IMR-90 (cell line): ENCODE data around the gene RGS9BP. TPM values are rescaled to one million over a fixed set of nuclear protein-coding genes. Genes with fewer than 3 reads are reported as not detected.

Source experiments
- ATAC-seq: fragments of 200-7000 bp; cut with Tn5 transposase; 2 replicates; pipeline ENCODE4 v1.9.1; 2020; ENCODE audit warnings: low read depth, mild to moderate bottlenecking, moderate library complexity
- BruUV-seq: library from RNA; stranded (reverse); fragments of 400-500 nt; replicated peaks from 2 replicates; lab custom pipeline; 2021; lab: Mats Ljungman, UMichigan
- CTCF ChIA-PET: fragments of 300-600 bp; formaldehyde crosslinking; extraction: SDS; loops from one replicate; lab custom pipeline; 2021; ENCODE audit warnings: antibody characterized with exemption; lab: Yijun Ruan, JAX
- POLR2A ChIA-PET: fragments of 300-600 bp; sonication (Branson Sonifier 250); formaldehyde crosslinking; loops from one replicate; lab custom pipeline; 2022; ENCODE audit warnings: antibody characterized with exemption; ENCODE audit not compliant: unreplicated experiment; lab: Charles Lee
- DNase-seq: peaks from one replicate; pipeline ENCODE4 v3.0.0; 2013
- H2AFZ ChIP-seq: replicated peaks from 2 replicates; pipeline ENCODE3; 2013; ENCODE audit warnings: low read length, mild to moderate bottlenecking; ENCODE audit not compliant: poor library complexity
- H2AK5ac ChIP-seq: 2 replicates; pipeline ENCODE4 v1.6.1; 2013; ENCODE audit warnings: low read depth, low read length, inconsistent platforms
- H2AK9ac ChIP-seq: replicated peaks from 2 replicates; pipeline ENCODE3; 2013; ENCODE audit warnings: mild to moderate bottlenecking, low read depth, low read length, moderate library complexity; ENCODE audit not compliant: poor library complexity
- H2BK120ac ChIP-seq: 2 replicates; pipeline ENCODE4 v1.6.1; 2013; ENCODE audit warnings: low read depth, low read length, inconsistent platforms
- H2BK15ac ChIP-seq: 3 replicates; pipeline ENCODE4 v1.6.1; 2013; ENCODE audit warnings: low read depth, low read length, inconsistent platforms
- H2BK20ac ChIP-seq: 2 replicates; pipeline ENCODE4 v1.6.1; 2013; ENCODE audit warnings: low read depth, mild to moderate bottlenecking, inconsistent platforms, low read length, moderate library complexity
- H2BK5ac ChIP-seq: 2 replicates; pipeline ENCODE4 v1.6.1; 2013; ENCODE audit warnings: mild to moderate bottlenecking, low read depth, low read length, inconsistent platforms; ENCODE audit not compliant: poor library complexity, severe bottlenecking
- H3K14ac ChIP-seq: replicated peaks from 2 replicates; pipeline ENCODE4 v1.6.1; 2013; ENCODE audit warnings: low read depth, low read length, inconsistent platforms
- H3K18ac ChIP-seq: 2 replicates; pipeline ENCODE4 v1.6.1; 2013; ENCODE audit warnings: low read depth, low read length, control low read depth
- H3K23ac ChIP-seq: 2 replicates; pipeline ENCODE4 v1.6.1; 2013; ENCODE audit warnings: low read depth, low read length, inconsistent platforms
- H3K27ac ChIP-seq: 2 replicates; pipeline ENCODE4 v1.5.1; 2013; ENCODE audit warnings: mild to moderate bottlenecking, control low read depth, low read length; ENCODE audit not compliant: insufficient read depth
- H3K27me3 ChIP-seq: 2 replicates; pipeline ENCODE4 v1.6.1; 2013; ENCODE audit warnings: low read length; ENCODE audit not compliant: control insufficient read depth, insufficient read depth
- H3K36me3 ChIP-seq: 2 replicates; pipeline ENCODE4 v1.6.1; 2013; ENCODE audit warnings: low read length, mixed read lengths; ENCODE audit not compliant: control insufficient read depth, insufficient read depth
- H3K4ac ChIP-seq: 2 replicates; pipeline ENCODE4 v1.6.1; 2013; ENCODE audit warnings: low read depth, low read length, inconsistent platforms
- H3K4me1 ChIP-seq: 2 replicates; pipeline ENCODE4 v1.6.1; 2013; ENCODE audit warnings: low read length, mixed read lengths; ENCODE audit not compliant: control insufficient read depth, insufficient read depth
- H3K4me2 ChIP-seq: 2 replicates; pipeline ENCODE4 v1.6.1; 2013; ENCODE audit warnings: low read depth, mild to moderate bottlenecking, control low read depth, low read length, moderate library complexity
- H3K4me3 ChIP-seq: 2 replicates; pipeline ENCODE4 v1.5.1; 2013; ENCODE audit warnings: low read depth, mild to moderate bottlenecking, control low read depth, low read length, moderate library complexity; ENCODE audit not compliant: insufficient read depth
- H3K56ac ChIP-seq: 2 replicates; pipeline ENCODE4 v1.6.1; 2013; ENCODE audit warnings: low read length, inconsistent platforms; ENCODE audit not compliant: insufficient read depth; ENCODE audit errors: extremely low read depth
- H3K79me1 ChIP-seq, 2 experiments: 2 replicates each; pipeline ENCODE4 v1.6.1; 2013; ENCODE audit warnings: low read length in 2 of 2, inconsistent platforms in 1 of 2, low read depth in 1 of 2
- H3K9ac ChIP-seq: 2 replicates; pipeline ENCODE4 v1.6.1; 2013; ENCODE audit warnings: low read depth, low read length, control low read depth
- H3K9me1 ChIP-seq: 2 replicates; pipeline ENCODE4 v1.6.1; 2013; ENCODE audit warnings: low read length, inconsistent platforms; ENCODE audit not compliant: insufficient read depth
- H3K9me3 ChIP-seq: 2 replicates; pipeline ENCODE4 v1.6.1; 2013; ENCODE audit warnings: low read length; ENCODE audit not compliant: control insufficient read depth, insufficient read depth
- H4K20me1 ChIP-seq: 2 replicates; pipeline ENCODE4 v1.6.1; 2013; ENCODE audit warnings: low read length, inconsistent platforms; ENCODE audit not compliant: insufficient read depth
- H4K5ac ChIP-seq: 2 replicates; pipeline ENCODE4 v1.6.1; 2013; ENCODE audit warnings: mild to moderate bottlenecking, low read depth, low read length, control low read depth
- H4K8ac ChIP-seq, 2 experiments: 2 replicates each; pipeline ENCODE4 v1.6.1; 2013; ENCODE audit warnings: low read depth in 2 of 2, low read length in 2 of 2, control low read depth in 1 of 2, inconsistent platforms in 1 of 2
- H4K91ac ChIP-seq: 2 replicates; pipeline ENCODE4 v1.6.1; 2013; ENCODE audit warnings: low read depth, low read length, inconsistent platforms; ENCODE audit not compliant: insufficient read depth
- BHLHE40 ChIP-seq: fragments of 150-350 bp; IDR thresholded peaks from 2 replicates; pipeline ENCODE4 v1.6.1; 2016; ENCODE audit warnings: mild to moderate bottlenecking, low read depth, low read length
- CHD1 ChIP-seq: IDR thresholded peaks from 2 replicates; pipeline ENCODE4 v1.6.1; 2012; ENCODE audit warnings: low read depth, low read length, improper control_type of control experiment
- FOS ChIP-seq: fragments of 150-350 bp; IDR thresholded peaks from 2 replicates; pipeline ENCODE4 v1.6.1; 2016; ENCODE audit warnings: low read depth, low read length
- MAZ ChIP-seq: IDR thresholded peaks from 2 replicates; pipeline ENCODE4 v1.6.1; 2012; ENCODE audit warnings: low read depth, mild to moderate bottlenecking, low read length, improper control_type of control experiment, moderate library complexity, borderline replicate concordance
- MXI1 ChIP-seq: IDR thresholded peaks from 2 replicates; pipeline ENCODE4 v1.6.1; 2012; ENCODE audit warnings: low read depth, mild to moderate bottlenecking, low read length, moderate library complexity, borderline replicate concordance
- POLR2A ChIP-seq: IDR thresholded peaks from 2 replicates; pipeline ENCODE4 v1.6.1; 2012; ENCODE audit warnings: mild to moderate bottlenecking, low read depth, low read length
- WGBS, 2 experiments: methylation state at CpG; one replicate each; pipeline versions ENCODE4 v1.1.5 to v1.1.7; 2013; ENCODE audit warnings: missing lambda C conversion rate in 2 of 2; ENCODE audit not compliant: insufficient read length in 1 of 2; ENCODE audit errors: extremely low coverage in 2 of 2; 5-methylcytosine and 5-hydroxymethylcytosine counted together
- dilution Hi-C: fragments of 300-500 bp; cut with HindIII; formaldehyde crosslinking; loops from one replicate; pipeline ENCODE4 v1.14.3; 2018; ENCODE audit warnings: low sequenced_read_pairs; ENCODE audit not compliant: unreplicated experiment
- in situ Hi-C: fragments of 300-500 bp; cut with MboI; formaldehyde crosslinking; loops from 3 replicates; pipeline ENCODE4 v1.14.3; 2019; ENCODE audit warnings: low sequenced_read_pairs, inconsistent platforms, mixed read lengths
- intact Hi-C: fragments of 100-400 bp; cut with micrococcal nuclease; formaldehyde crosslinking; loops from 2 replicates; pipeline ENCODE4 v1.10.0; 2022
- polyA plus RNA-seq, 3 experiments: library from polyadenylated mRNA; depleted of rRNA; stranded (reverse); fragments of >200 nt; gene quantifications; 2 replicates each; pipeline ENCODE4 v1.2.3, GENCODE V29; 2012; ENCODE audit warnings: low replicate concordance in 1 of 3
- total RNA-seq: library from RNA; depleted of rRNA; stranded (reverse); fragments of >200 nt; gene quantifications from 2 replicates; pipeline ENCODE4 v1.2.3, GENCODE V29; 2012
- TF ChIP-seq, protein P1 (sequence below): fragments of 150-350 bp; IDR thresholded peaks from 2 replicates; pipeline ENCODE4 v1.6.1; 2017; ENCODE audit warnings: mild to moderate bottlenecking, antibody characterized with exemption, low read length, low read depth

RGS9BP gene
- total and polyA plus RNA-seq, 2 of the 4 experiments (the other 2 are of a cell fraction) = 0.03 to 0.18 TPM

DNA sequence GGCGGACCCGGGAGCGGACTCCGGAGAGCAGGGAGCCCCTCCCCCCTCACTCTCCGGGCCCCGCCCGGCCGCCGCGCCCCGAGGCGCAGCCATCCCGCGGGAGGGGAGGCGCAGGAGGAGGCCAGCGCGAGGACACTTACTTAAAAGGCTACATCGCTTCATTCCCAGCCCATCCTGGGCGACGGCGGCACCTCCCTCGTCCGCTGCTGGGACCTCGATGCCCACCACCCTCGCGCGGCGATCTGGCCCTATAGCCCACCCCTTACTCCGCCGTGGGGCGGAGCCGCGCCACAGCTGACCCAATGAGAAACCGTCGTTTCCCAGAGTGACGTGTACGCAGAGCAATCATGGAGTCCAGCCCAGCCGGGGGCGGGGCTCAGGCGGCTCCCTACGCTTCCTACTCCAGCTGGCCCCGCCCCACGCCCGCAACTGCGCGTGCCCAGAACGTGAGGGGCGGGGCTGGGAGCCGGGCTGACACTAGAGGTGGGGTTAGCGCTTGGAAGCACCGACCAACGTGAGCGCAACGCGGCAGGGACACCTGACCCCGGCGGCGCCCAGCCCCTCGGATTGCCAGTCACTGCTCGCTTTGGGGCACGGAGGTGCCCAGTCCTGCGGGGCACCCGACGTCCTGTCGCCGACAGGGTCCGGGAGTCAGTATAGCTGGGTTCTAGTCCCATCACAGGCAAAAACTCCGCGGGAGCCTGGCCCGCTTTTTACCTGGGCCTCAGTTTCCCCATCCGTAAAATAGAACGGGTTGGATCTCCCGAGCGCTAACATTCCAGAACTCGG, 523 bp upstream of the RGS9BP start, which contains the start of gene ANKRD27:
TSS of gene ANKRD27 (minus strand) at position 250 of the 789 bp plus-strand sequence. CDS start 16,165 bp downstream, outside the sequence.
- H3K27ac ChIP-seq = peak within 1 kb of the TSS; percentile 81
- no peak within 1 kb of the TSS for H3K18ac ChIP-seq
- H3K79me1 ChIP-seq = peaks cover 23 to 39% of the 10 kb centered on the region in 2 experiments
- dilution Hi-C loops (no loop called here), in situ Hi-C loops (no loop called here), intact Hi-C loops (loop anchor here (1.0 to 5.0 kb wide), 2 partner anchors 242 to 394 kb away; no protein-coding TSS in a partner anchor)
- DNase-seq (peak; percentile 96), ATAC-seq (peak; percentile 95)
- peak within 1 kb of the TSS; percentile 96 for H3K4me2 ChIP-seq
- H3K4ac ChIP-seq = peak within 1 kb of the TSS; percentile 63
- H3K23ac ChIP-seq = peak within 1 kb of the TSS; percentile 87
- peaks cover 32% of the 10 kb centered on the region for H4K20me1 ChIP-seq
- TF ChIP-seq BHLHE40 = peak; percentile 46
- peak; percentile 38; the same call in 1 of the 2 replicates for TF ChIP-seq POLR2A
- no peak for TF ChIP-seq CHD1
- peak; percentile 22; the same call in 1 of the 2 replicates for TF ChIP-seq MXI1
- peak; percentile 83; the same call in 1 of the 2 replicates for TF ChIP-seq MAZ
- TF ChIP-seq, protein P1, sequence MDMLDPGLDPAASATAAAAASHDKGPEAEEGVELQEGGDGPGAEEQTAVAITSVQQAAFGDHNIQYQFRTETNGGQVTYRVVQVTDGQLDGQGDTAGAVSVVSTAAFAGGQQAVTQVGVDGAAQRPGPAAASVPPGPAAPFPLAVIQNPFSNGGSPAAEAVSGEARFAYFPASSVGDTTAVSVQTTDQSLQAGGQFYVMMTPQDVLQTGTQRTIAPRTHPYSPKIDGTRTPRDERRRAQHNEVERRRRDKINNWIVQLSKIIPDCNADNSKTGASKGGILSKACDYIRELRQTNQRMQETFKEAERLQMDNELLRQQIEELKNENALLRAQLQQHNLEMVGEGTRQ = no peak
- TF ChIP-seq FOS = peak; percentile 45; the same call in 1 of the 2 replicates
- 0 out of 2 replicates have a peak within 1 kb of the TSS, but pooled peaks have one; percentile 21 for H3K56ac ChIP-seq
- H3K14ac ChIP-seq = peak within 1 kb of the TSS; percentile 90
- peak within 1 kb of the TSS; percentile 42; the same call in 1 of the 2 replicates for H4K5ac ChIP-seq
- peaks cover 9% of the 10 kb centered on the region; the same call in 1 of the 2 replicates for H3K4me1 ChIP-seq
- no peak within 1 kb of the TSS for H2BK120ac ChIP-seq
- peak within 1 kb of the TSS; percentile 22 for H4K91ac ChIP-seq
- no peaks in the 10 kb centered on the region for H3K9me3 ChIP-seq
- H2BK20ac ChIP-seq = no peak within 1 kb of the TSS
- peaks cover 14% of the 10 kb centered on the region for H3K9me1 ChIP-seq
- 0% methylated on average over 14 of the region's 75 CpGs; no CpG with 5 or more reads in 1 of the 2 experiments for WGBS, 2 experiments
- ChIA-PET POLR2A (no interaction called here), CTCF (no interaction called here)
- no peak within 1 kb of the TSS for H2BK15ac ChIP-seq
- peak within 1 kb of the TSS; percentile 93 for H2AK9ac ChIP-seq
- peak within 1 kb of the TSS; percentile 99 for H2AFZ ChIP-seq
- H2BK5ac ChIP-seq = peak within 1 kb of the TSS; percentile 80
- peak within 1 kb of the TSS; percentile 97 for H3K4me3 ChIP-seq
- BruUV-seq = no TSS peak
- H4K8ac ChIP-seq = peak within 1 kb of the TSS; percentile 71 to 79
- no peaks in the 10 kb centered on the region for H3K36me3 ChIP-seq
- H3K9ac ChIP-seq = peak within 1 kb of the TSS; percentile 87
- peaks cover 32% of the 10 kb centered on the region for H3K27me3 ChIP-seq
- no peak within 1 kb of the TSS; the same call in 1 of the 2 replicates for H2AK5ac ChIP-seq
